HepG2 (cell line): ENCODE results near the gene DCDC2C. TPM values are rescaled to one million over a fixed set of nuclear protein-coding genes. Genes with fewer than 3 reads are reported as not detected.

Experiments used
- ELF3 ChIP-seq: IDR thresholded peaks from 2 replicates; pipeline ENCODE4 v1.6.1; 2016; ENCODE audit warnings: missing genetic modification reagents, missing compliant biosample characterization
- ELK4 ChIP-seq: sonication (generic); formaldehyde crosslinking; IDR thresholded peaks from 2 replicates; pipeline ENCODE4 v1.9.0; 2021; ENCODE audit warnings: missing genetic modification reagents, borderline replicate concordance
- RERE ChIP-seq: IDR thresholded peaks from 2 replicates; pipeline ENCODE4 v1.6.1; 2016; ENCODE audit warnings: low read depth, missing genetic modification reagents, missing compliant biosample characterization
- RNF2 ChIP-seq: fragments of 450-650 bp; conservative IDR thresholded peaks from 2 replicates; pipeline ENCODE4 v1.6.1; 2016; ENCODE audit warnings: low read depth
- ZNF205 ChIP-seq: IDR thresholded peaks from 2 replicates; pipeline ENCODE4 v1.6.1; 2018; ENCODE audit warnings: missing biosample characterization, missing genetic modification reagents
- polyA plus RNA-seq, 8 experiments: library from polyadenylated mRNA; depleted of rRNA in 3 of 8; stranded (reverse) in 7 of 8; unstranded in 1 of 8; fragments of >200 nt; fragmentation: Illumina TruSeq in 4 of 8; extraction: Trizol in 4 of 8; gene quantifications; 2 replicates each; pipeline versions ENCODE4 v1.2.1 to v1.2.3, GENCODE V29; 2011 to 2016; ENCODE audit warnings: low read depth in 4 of 8, missing spikeins in 1 of 8, mixed read lengths in 1 of 8; ENCODE audit not compliant: insufficient read depth in 1 of 8
- total RNA-seq, 5 experiments: library from RNA; depleted of rRNA; stranded (reverse); fragments of >200 nt; fragmentation: Illumina TruSeq; extraction: Trizol; gene quantifications; 2 replicates each; pipeline ENCODE4 v1.2.3, GENCODE V29; 2016; ENCODE audit warnings: low read depth in 1 of 5

DCDC2C gene
- total and polyA plus RNA-seq, 2 of the 13 experiments (the other 11 are each of a cell fraction or from before 2014, with no cell fraction given), result not detected

GRCh38 chr2:3864943-3865865 is 161.8 kb downstream of the DCDC2C start (continued):
- no peak for TF ChIP-seq RERE (CRISPR knock-in tag)
- TF ChIP-seq RNF2, result no peak
- no peak for TF ChIP-seq ELK4 (CRISPR knock-in tag)
- TF ChIP-seq ZNF205, result no peak
- no peak for TF ChIP-seq ELF3 (CRISPR knock-in tag)
